ENCODE measurements around the gene TFR2.

TFR2 gene

GRCh38 chr7:100686201-100686821 is 45.0 kb upstream of the TFR2 start:
- no peak overlapping the region for H2AFZ ChIP-seq (ENCODE audit: low read length)
- peaks cover 17% of the 10 kb centered on the region for H3K79me2 ChIP-seq (ENCODE audit: insufficient read depth, low read length)
- no peak overlapping the region for H3K27ac ChIP-seq (ENCODE audit: low read depth, low read length, poor library complexity, severe bottlenecking)
- H3K9me3 ChIP-seq (ENCODE audit: low read length): no peaks in the 10 kb centered on the region
- peaks cover 6% of the 10 kb centered on the region for H3K4me1 ChIP-seq (ENCODE audit: insufficient read depth, low read length, severe bottlenecking)
- H4K20me1 ChIP-seq (ENCODE audit: insufficient read depth, low read length): no peaks in the 10 kb centered on the region
- H3F3A ChIP-seq (ENCODE audit: insufficient read depth, low read length): no peaks in the 10 kb centered on the region
- no peak overlapping the region for H3K9ac ChIP-seq (ENCODE audit: low read length)
- peaks cover 94% of the 10 kb centered on the region for H3K36me3 ChIP-seq (ENCODE audit: insufficient read depth, low read length)
- no peak overlapping the region for H3K4me2 ChIP-seq (ENCODE audit: low read length)
- H3K4me3 ChIP-seq (ENCODE audit: low read depth, low read length, poor library complexity, severe bottlenecking): no peak overlapping the region
- TF ChIP-seq CTCF (IDR thresholded peaks at IDR 0.05; ENCODE audit: low read length): no peak
- no peak for TF ChIP-seq EZH2 (IDR thresholded peaks at IDR 0.05; ENCODE audit: borderline replicate concordance, low read length)
- no peaks in the 10 kb centered on the region for H3K9me2 ChIP-seq (ENCODE audit: low read depth, low read length)
- H3K27me3 ChIP-seq (ENCODE audit: insufficient read depth, low read length): no peaks in the 10 kb centered on the region

- Histone ChIP-seq H3K27me3 (ENCODE audit: insufficient read depth, low read length) (no peaks in the 10 kb centered on the region), H3K9me2 (ENCODE audit: low read depth, low read length) (no peaks in the 10 kb centered on the region), H3K27ac (ENCODE audit: low read depth, low read length, poor library complexity, severe bottlenecking) (no peak overlapping the region), H3F3A (ENCODE audit: insufficient read depth, low read length) (no peaks in the 10 kb centered on the region), H3K4me2 (ENCODE audit: low read length) (no peak overlapping the region), H2AFZ (ENCODE audit: low read length) (no peak overlapping the region), H3K9ac (ENCODE audit: low read length) (no peak overlapping the region), H3K9me3 (ENCODE audit: low read length) (no peaks in the 10 kb centered on the region), H3K36me3 (ENCODE audit: insufficient read depth, low read length) (peaks cover 95% of the 10 kb centered on the region), H3K4me1 (ENCODE audit: insufficient read depth, low read length, severe bottlenecking) (no peaks in the 10 kb centered on the region), H4K20me1 (ENCODE audit: insufficient read depth, low read length) (no peaks in the 10 kb centered on the region), H3K79me2 (ENCODE audit: insufficient read depth, low read length) (peaks cover 10% of the 10 kb centered on the region), H3K4me3 (ENCODE audit: low read depth, low read length, poor library complexity, severe bottlenecking) (no peak overlapping the region)
- TF ChIP-seq CTCF (IDR thresholded peaks at IDR 0.05; ENCODE audit: low read length): no peak
Measured at GRCh38 chr7:100685631-100686145, 44.3 kb upstream of the TFR2 start.

GRCh38 chr7:100685049-100685605 is 43.8 kb upstream of the TFR2 start:
- no peak for TF ChIP-seq CTCF (IDR thresholded peaks at IDR 0.05; ENCODE audit: low read length)
- Histone ChIP-seq H3K9me3 (ENCODE audit: low read length) (no peaks in the 10 kb centered on the region), H3K27me3 (ENCODE audit: insufficient read depth, low read length) (no peaks in the 10 kb centered on the region), H3F3A (ENCODE audit: insufficient read depth, low read length) (no peaks in the 10 kb centered on the region), H3K9ac (ENCODE audit: low read length) (no peak overlapping the region), H4K20me1 (ENCODE audit: insufficient read depth, low read length) (no peaks in the 10 kb centered on the region), H2AFZ (ENCODE audit: low read length) (no peak overlapping the region), H3K4me3 (ENCODE audit: low read depth, low read length, poor library complexity, severe bottlenecking) (no peak overlapping the region), H3K9me2 (ENCODE audit: low read depth, low read length) (no peaks in the 10 kb centered on the region), H3K4me1 (ENCODE audit: insufficient read depth, low read length, severe bottlenecking) (no peaks in the 10 kb centered on the region), H3K36me3 (ENCODE audit: insufficient read depth, low read length) (peaks cover 99% of the 10 kb centered on the region), H3K4me2 (ENCODE audit: low read length) (no peak overlapping the region), H3K27ac (ENCODE audit: low read depth, low read length, poor library complexity, severe bottlenecking) (no peak overlapping the region), H3K79me2 (ENCODE audit: insufficient read depth, low read length) (peaks cover 7% of the 10 kb centered on the region; the same call in 1 of the 2 replicates)

Measured in OCI-LY1 (cell line).